K562 (cell line): ENCODE measurements around the gene PDCD6IP. TPM values are rescaled to one million over a fixed set of nuclear protein-coding genes. Genes with fewer than 3 reads are reported as not detected.

ENCODE experiments used
- CXXC5 ChIP-seq: fragments of 250-450 bp; sonication (Bioruptor Pico); IDR thresholded peaks from 2 replicates; pipeline ENCODE4 v1.8.0; 2022; ENCODE audit warnings: inconsistent platforms, mild to moderate bottlenecking, moderate library complexity
- DIDO1 ChIP-seq: fragments of 450-650 bp; IDR thresholded peaks from 2 replicates; pipeline ENCODE4 v1.6.1; 2016; ENCODE audit warnings: low read depth, missing biosample characterization, missing genetic modification characterization
- FOXA3 ChIP-seq, 2 experiments: fragments of 450-650 bp in 1 of 2; sonication (generic) in 1 of 2; formaldehyde crosslinking; IDR thresholded peaks in 1 of 2; conservative IDR thresholded peaks in 1 of 2; 2 replicates each; pipeline versions ENCODE4 v1.4.0 to v1.8.0; 2020 to 2022; ENCODE audit warnings: mild to moderate bottlenecking in 2 of 2, missing genetic modification reagents in 1 of 2
- SMAD4 ChIP-seq: fragments of 250-450 bp; sonication (Bioruptor Pico); conservative IDR thresholded peaks from 2 replicates; pipeline ENCODE4 v1.8.0; 2021; ENCODE audit warnings: inconsistent platforms, mild to moderate bottlenecking, moderate library complexity
- SMARCE1 ChIP-seq: fragments of 450-650 bp; IDR thresholded peaks from 2 replicates; pipeline ENCODE4 v1.7.1; 2016; ENCODE audit warnings: mild to moderate bottlenecking
- ZNF121 ChIP-seq: sonication (generic); formaldehyde crosslinking; conservative IDR thresholded peaks from 2 replicates; pipeline ENCODE4 v1.8.0; 2022; ENCODE audit warnings: missing genetic modification reagents
- ZNF586 ChIP-seq: fragments of 450-650 bp; formaldehyde crosslinking; conservative IDR thresholded peaks from 2 replicates; pipeline ENCODE4 v1.4.0; 2020; ENCODE audit warnings: mild to moderate bottlenecking, moderate library complexity
- polyA plus RNA-seq, 8 experiments: library from polyadenylated mRNA; depleted of rRNA in 4 of 8; stranded (reverse) in 5 of 8; unstranded in 3 of 8; fragments of >200 nt; fragmentation: Nextera tagmentation in 2 of 8; fragmentation: Illumina TruSeq in 1 of 8; extraction: Ambion mirVana in 2 of 8; extraction: Trizol in 1 of 8; gene quantifications; 2 replicates each; pipeline versions ENCODE4 v1.2.1 to v1.2.3, GENCODE V29; 2011 to 2014; ENCODE audit warnings: inconsistent platforms in 1 of 8, missing spikeins in 1 of 8
- total RNA-seq, 7 experiments: library from RNA; depleted of rRNA in 6 of 7; stranded (reverse); fragments of >200 nt in 6 of 7; fragmentation: Illumina TruSeq in 2 of 7; extraction: Trizol in 2 of 7; gene quantifications; 2 replicates each; pipeline versions ENCODE4 v1.2.1 to v1.2.3, GENCODE V29; 2011 to 2021; ENCODE audit warnings: low replicate concordance in 1 of 7
- TF ChIP-seq, protein P1 (sequence below), 2 experiments: fragments of 450-650 bp; IDR thresholded peaks; 2 replicates each; pipeline ENCODE4 v1.6.1; 2016; ENCODE audit warnings: mild to moderate bottlenecking in 2 of 2, borderline replicate concordance in 1 of 2, low read depth in 1 of 2, moderate library complexity in 1 of 2
- TF ChIP-seq, protein P2 (sequence below): fragments of 450-650 bp; IDR thresholded peaks from 2 replicates; pipeline ENCODE4 v1.6.1; 2017; ENCODE audit warnings: antibody characterized with exemption
- TF ChIP-seq, protein P3 (sequence below), 3 experiments: IDR thresholded peaks in 2 of 3; conservative IDR thresholded peaks in 1 of 3; 2 replicates each; pipeline ENCODE4 v1.5.1; 2011 to 2012; ENCODE audit warnings: low read length in 3 of 3, mild to moderate bottlenecking in 3 of 3, control low read depth in 2 of 3, improper control_type of control experiment in 1 of 3, inconsistent platforms in 1 of 3, low read depth in 1 of 3, mixed read lengths in 1 of 3, moderate library complexity in 1 of 3; ENCODE audit not compliant: insufficient read depth in 2 of 3
- TF ChIP-seq, protein P4 (sequence below): fragments of 450-650 bp; conservative IDR thresholded peaks from 2 replicates; pipeline ENCODE4 v1.6.1; 2016; ENCODE audit warnings: missing genetic modification characterization, low read depth, mild to moderate bottlenecking, control low read depth, missing compliant biosample characterization

The PDCD6IP gene
- total and polyA plus RNA-seq, 9 of the 15 experiments (the other 6 are each of a cell fraction or from before 2014, with no cell fraction given) = 40.2 to 302 (median 122) TPM

DNA sequence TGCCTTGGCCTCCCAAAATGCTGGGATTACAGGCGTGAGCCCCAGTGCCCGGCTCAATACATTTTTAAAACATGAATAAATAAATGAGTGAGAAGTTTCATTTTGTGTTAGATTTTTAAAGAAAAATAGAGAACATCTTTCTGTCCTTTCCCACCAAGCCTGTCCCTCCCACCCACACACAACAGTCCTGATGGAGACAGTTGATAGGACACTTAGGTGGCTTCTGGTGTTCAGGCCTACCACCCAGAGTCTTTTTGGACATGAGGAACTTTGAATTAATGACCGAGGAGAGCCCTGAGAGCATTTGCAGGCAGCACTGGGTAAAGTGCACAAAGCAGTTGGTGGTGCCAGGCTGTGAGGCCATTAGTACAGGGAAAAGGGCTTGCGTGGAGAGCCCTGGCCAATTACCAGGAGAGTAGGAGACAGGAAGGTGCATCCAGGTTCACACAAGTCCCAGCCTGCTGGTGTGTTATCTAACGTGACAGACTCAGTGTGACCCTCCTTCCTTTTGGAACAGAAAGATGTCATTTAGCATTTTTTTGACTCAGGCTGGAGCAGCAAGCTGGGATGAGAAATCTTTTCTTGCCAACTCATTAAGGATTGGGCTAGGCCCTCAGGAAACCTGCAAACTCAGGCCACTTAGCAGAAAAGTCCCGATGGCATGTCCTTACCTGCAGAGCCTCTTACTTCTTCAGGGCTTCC lies 103.6 kb downstream of the PDCD6IP start (continued):
- TF ChIP-seq FOXA3 (CRISPR knock-in tag; conservative IDR thresholded peaks at IDR 0.05 in 1 of 2, IDR thresholded peaks at IDR 0.05 in 1 of 2) = no peak
- TF ChIP-seq ZNF121 (CRISPR knock-in tag) = no peak
- peak; percentile 49; the same call in 1 of the 2 replicates for TF ChIP-seq SMARCE1
- TF ChIP-seq ZNF586 (CRISPR knock-in tag) = no peak
- peak; percentile 28; the same call in 1 of the 2 replicates for TF ChIP-seq SMAD4 (CRISPR knock-in tag)
- TF ChIP-seq, protein P1, sequence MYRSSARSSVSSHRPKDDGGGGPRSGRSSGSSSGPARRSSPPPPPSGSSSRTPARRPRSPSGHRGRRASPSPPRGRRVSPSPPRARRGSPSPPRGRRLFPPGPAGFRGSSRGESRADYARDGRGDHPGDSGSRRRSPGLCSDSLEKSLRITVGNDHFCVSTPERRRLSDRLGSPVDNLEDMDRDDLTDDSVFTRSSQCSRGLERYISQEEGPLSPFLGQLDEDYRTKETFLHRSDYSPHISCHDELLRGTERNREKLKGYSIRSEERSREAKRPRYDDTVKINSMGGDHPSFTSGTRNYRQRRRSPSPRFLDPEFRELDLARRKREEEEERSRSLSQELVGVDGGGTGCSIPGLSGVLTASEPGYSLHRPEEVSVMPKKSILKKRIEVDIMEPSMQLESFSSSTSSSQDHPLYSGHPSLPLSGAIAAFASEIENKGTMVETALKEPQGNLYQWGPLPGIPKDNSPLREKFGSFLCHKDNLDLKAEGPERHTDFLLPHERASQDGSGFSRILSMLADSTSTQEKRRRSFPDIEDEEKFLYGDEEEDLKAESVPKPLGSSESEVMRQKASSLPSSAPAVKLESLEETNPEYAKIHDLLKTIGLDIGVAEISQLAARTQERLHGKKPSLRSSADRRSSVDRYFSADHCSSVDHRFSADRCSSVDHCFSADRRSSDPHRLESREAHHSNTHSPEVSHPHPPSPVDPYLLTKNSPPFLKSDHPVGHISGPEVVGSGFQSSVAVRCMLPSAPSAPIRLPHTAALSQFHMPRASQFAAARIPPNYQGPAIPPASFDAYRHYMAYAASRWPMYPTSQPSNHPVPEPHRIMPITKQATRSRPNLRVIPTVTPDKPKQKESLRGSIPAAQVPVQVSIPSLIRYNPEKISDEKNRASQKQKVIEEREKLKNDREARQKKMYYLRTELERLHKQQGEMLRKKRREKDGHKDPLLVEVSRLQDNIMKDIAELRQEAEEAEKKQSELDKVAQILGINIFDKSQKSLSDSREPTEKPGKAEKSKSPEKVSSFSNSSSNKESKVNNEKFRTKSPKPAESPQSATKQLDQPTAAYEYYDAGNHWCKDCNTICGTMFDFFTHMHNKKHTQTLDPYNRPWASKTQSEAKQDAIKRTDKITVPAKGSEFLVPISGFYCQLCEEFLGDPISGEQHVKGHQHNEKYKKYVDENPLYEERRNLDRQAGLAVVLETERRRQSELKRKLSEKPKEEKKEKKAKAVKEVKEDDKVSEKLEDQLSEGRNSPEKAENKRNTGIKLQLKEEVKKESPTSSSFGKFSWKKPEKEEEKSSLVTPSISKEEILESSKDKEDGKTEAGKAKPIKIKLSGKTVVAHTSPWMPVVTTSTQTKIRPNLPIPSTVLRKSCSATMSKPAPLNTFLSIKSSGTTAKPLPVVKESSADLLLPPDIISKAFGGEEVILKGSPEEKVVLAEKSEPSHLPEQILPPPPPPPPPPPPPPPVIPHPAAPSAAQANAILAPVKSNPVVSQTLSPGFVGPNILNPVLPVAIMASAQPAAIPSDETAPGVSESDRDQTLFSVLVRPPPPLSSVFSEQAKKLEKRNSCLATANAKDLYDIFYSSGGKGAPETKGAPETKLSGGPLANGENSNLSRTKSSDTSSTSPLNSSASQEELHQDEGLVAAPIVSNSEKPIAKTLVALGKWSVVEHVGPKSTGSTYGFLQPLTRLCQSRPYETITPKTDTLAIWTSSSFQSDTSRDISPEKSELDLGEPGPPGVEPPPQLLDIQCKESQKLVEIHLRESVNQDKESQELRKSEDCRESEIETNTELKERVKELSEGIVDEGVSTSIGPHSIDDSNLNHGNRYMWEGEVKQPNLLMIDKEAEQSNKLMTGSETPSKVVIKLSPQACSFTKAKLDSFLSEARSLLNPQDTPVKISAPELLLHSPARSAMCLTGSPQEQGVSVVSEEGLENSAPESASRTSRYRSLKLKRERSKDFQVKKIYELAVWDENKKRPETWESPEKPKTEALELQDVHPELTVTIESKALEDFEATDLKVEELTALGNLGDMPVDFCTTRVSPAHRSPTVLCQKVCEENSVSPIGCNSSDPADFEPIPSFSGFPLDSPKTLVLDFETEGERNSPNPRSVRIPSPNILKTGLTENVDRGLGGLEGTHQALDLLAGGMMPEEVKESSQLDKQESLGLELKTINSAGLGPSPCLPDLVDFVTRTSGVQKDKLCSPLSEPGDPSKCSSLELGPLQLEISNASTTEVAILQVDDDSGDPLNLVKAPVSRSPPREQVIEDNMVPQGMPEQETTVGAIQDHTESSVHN (IDR thresholded peaks at IDR 0.05; ENCODE audit: borderline replicate concordance in 1 of 2, low read depth in 1 of 2) = no peak
- TF ChIP-seq, protein P2, sequence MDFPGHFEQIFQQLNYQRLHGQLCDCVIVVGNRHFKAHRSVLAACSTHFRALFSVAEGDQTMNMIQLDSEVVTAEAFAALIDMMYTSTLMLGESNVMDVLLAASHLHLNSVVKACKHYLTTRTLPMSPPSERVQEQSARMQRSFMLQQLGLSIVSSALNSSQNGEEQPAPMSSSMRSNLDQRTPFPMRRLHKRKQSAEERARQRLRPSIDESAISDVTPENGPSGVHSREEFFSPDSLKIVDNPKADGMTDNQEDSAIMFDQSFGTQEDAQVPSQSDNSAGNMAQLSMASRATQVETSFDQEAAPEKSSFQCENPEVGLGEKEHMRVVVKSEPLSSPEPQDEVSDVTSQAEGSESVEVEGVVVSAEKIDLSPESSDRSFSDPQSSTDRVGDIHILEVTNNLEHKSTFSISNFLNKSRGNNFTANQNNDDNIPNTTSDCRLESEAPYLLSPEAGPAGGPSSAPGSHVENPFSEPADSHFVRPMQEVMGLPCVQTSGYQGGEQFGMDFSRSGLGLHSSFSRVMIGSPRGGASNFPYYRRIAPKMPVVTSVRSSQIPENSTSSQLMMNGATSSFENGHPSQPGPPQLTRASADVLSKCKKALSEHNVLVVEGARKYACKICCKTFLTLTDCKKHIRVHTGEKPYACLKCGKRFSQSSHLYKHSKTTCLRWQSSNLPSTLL = no peak
- TF ChIP-seq, protein P3, sequence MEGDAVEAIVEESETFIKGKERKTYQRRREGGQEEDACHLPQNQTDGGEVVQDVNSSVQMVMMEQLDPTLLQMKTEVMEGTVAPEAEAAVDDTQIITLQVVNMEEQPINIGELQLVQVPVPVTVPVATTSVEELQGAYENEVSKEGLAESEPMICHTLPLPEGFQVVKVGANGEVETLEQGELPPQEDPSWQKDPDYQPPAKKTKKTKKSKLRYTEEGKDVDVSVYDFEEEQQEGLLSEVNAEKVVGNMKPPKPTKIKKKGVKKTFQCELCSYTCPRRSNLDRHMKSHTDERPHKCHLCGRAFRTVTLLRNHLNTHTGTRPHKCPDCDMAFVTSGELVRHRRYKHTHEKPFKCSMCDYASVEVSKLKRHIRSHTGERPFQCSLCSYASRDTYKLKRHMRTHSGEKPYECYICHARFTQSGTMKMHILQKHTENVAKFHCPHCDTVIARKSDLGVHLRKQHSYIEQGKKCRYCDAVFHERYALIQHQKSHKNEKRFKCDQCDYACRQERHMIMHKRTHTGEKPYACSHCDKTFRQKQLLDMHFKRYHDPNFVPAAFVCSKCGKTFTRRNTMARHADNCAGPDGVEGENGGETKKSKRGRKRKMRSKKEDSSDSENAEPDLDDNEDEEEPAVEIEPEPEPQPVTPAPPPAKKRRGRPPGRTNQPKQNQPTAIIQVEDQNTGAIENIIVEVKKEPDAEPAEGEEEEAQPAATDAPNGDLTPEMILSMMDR (IDR thresholded peaks at IDR 0.05 in 2 of 3, conservative IDR thresholded peaks at IDR 0.05 in 1 of 3; ENCODE audit: insufficient read depth in 2 of 3, low read depth in 1 of 3, low read length in 3 of 3) = no peak
- TF ChIP-seq DIDO1 (tag) = no peak
- TF ChIP-seq, protein P4, sequence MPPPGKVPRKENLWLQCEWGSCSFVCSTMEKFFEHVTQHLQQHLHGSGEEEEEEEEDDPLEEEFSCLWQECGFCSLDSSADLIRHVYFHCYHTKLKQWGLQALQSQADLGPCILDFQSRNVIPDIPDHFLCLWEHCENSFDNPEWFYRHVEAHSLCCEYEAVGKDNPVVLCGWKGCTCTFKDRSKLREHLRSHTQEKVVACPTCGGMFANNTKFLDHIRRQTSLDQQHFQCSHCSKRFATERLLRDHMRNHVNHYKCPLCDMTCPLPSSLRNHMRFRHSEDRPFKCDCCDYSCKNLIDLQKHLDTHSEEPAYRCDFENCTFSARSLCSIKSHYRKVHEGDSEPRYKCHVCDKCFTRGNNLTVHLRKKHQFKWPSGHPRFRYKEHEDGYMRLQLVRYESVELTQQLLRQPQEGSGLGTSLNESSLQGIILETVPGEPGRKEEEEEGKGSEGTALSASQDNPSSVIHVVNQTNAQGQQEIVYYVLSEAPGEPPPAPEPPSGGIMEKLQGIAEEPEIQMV (tag) = peak; percentile 46; the same call in 1 of the 2 replicates
- TF ChIP-seq CXXC5 (CRISPR knock-in tag) = peak; percentile 63; the same call in 1 of the 2 replicates
